Fibroblast of lung (primary cell): ENCODE data around the gene MACROD1.

Source experiments
- CTCF ChIP-seq, 2 donors: IDR thresholded peaks in 1 of 2; conservative IDR thresholded peaks in 1 of 2; 1 replicate in 1 of 2; 2 replicates in 1 of 2; pipeline ENCODE4 v1.5.1; 2011 to 2012; ENCODE audit warnings: low read length in 2 of 2, control low read depth in 1 of 2, inconsistent platforms in 1 of 2, low read depth in 1 of 2, mild to moderate bottlenecking in 1 of 2
- EZH2 ChIP-seq: IDR thresholded peaks from 2 replicates; pipeline ENCODE4 v1.5.1; 2012; ENCODE audit warnings: low read length, control low read depth, mild to moderate bottlenecking; ENCODE audit errors: missing control alignments

GRCh38 chr11:64202992-64203391, 37.1 kb upstream of the MACROD1 start:
- TF ChIP-seq CTCF (conservative IDR thresholded peaks at IDR 0.05 in 1 of 2, IDR thresholded peaks at IDR 0.05 in 1 of 2; ENCODE audit: low read depth in 1 of 2, low read length in 2 of 2) (no peak), EZH2 (no peak)
